ENCODE results near the gene ARHGAP32.
"Not testable (repeated sequence)": the region's sequence is repeated elsewhere in the genome, so short reads cannot be mapped to it uniquely, and the experiment has no call there.

The ARHGAP32 gene

DNA sequence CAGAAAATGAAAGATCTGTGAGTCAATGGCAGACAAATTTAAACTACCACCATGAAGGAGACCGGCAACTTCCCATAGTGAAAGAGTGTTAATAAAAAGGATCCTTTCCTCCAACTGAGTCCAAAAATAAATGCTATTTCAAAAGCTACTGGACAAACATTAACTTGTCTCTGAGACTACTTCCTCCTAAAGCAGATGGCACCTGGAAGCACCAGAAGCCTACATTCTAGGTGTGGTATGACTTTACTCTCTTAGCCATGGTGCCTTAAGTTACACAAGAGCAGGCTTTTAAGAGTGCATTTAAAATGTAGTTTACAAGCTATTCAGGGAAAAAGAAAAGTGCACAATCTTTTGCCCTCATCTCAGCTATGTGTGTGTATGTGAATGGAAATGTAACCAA is 2.5 kb downstream of the ARHGAP32 start:
- no peaks in the 10 kb centered on the region for H3K9me2 ChIP-seq (replicated peaks; ENCODE audit: control insufficient read depth, low read length)
- no peaks in the 10 kb centered on the region for H3K79me2 ChIP-seq (ENCODE audit: control insufficient read depth, low read length)
- TF ChIP-seq, protein P1, sequence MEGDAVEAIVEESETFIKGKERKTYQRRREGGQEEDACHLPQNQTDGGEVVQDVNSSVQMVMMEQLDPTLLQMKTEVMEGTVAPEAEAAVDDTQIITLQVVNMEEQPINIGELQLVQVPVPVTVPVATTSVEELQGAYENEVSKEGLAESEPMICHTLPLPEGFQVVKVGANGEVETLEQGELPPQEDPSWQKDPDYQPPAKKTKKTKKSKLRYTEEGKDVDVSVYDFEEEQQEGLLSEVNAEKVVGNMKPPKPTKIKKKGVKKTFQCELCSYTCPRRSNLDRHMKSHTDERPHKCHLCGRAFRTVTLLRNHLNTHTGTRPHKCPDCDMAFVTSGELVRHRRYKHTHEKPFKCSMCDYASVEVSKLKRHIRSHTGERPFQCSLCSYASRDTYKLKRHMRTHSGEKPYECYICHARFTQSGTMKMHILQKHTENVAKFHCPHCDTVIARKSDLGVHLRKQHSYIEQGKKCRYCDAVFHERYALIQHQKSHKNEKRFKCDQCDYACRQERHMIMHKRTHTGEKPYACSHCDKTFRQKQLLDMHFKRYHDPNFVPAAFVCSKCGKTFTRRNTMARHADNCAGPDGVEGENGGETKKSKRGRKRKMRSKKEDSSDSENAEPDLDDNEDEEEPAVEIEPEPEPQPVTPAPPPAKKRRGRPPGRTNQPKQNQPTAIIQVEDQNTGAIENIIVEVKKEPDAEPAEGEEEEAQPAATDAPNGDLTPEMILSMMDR (IDR thresholded peaks at IDR 0.05; ENCODE audit: low read depth, low read length, poor library complexity, severe bottlenecking) = no peak
- TF ChIP-seq EZH2phosphoT487 (IDR thresholded peaks at IDR 0.05; ENCODE audit: borderline replicate concordance, low read length) = no peak
- no peaks in the 10 kb centered on the region for H3K4me1 ChIP-seq (ENCODE audit: control insufficient read depth, low read length)
- H3K27me3 ChIP-seq (ENCODE audit: control insufficient read depth, low read length) = no peaks in the 10 kb centered on the region
- H3F3A ChIP-seq (ENCODE audit: control insufficient read depth, insufficient read depth) = no peaks in the 10 kb centered on the region
- no peaks in the 10 kb centered on the region for H3K36me3 ChIP-seq (ENCODE audit: control insufficient read depth, low read length)
- no peak overlapping the region for H3K4me2 ChIP-seq (ENCODE audit: low read length)
- no peaks in the 10 kb centered on the region for H3K9me3 ChIP-seq (ENCODE audit: control insufficient read depth, insufficient read depth, low read length)
- H3K27ac ChIP-seq (ENCODE audit: low read depth, low read length) = no peak overlapping the region
- H3K4me3 ChIP-seq (ENCODE audit: low read length) = no peak overlapping the region
- H4K20me1 ChIP-seq (ENCODE audit: control insufficient read depth, insufficient read depth, low read depth, low read length) = no peaks in the 10 kb centered on the region

DNA sequence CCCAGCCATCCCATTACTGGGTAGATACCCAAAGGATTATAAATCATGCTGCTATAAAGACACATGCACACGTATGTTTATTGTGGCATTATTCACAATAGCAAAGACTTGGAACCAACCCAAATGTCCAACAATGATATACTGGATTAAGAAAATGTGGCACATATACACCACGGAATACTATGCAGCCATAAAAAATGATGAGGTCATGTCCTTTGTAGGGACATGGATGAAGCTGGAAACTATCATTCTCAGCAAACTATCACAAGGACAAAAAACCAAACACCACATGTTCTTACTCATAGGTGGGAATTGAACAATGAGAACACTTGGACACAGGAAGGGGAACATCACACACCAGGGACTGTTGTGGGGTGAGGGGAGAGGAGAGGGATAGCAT is 7.0 kb downstream of the ARHGAP32 start:
- not testable (repeated sequence) for H3F3A ChIP-seq (ENCODE audit: control insufficient read depth, insufficient read depth); H4K20me1 ChIP-seq (ENCODE audit: control insufficient read depth, insufficient read depth, low read depth, low read length); H3K36me3 ChIP-seq (ENCODE audit: control insufficient read depth, low read length); H3K4me1 ChIP-seq (ENCODE audit: control insufficient read depth, low read length); H3K27me3 ChIP-seq (ENCODE audit: control insufficient read depth, low read length); H3K9me3 ChIP-seq (ENCODE audit: control insufficient read depth, insufficient read depth, low read length); H3K4me3 ChIP-seq (ENCODE audit: low read length); H3K79me2 ChIP-seq (ENCODE audit: control insufficient read depth, low read length); H3K27ac ChIP-seq (ENCODE audit: low read depth, low read length); H3K9me2 ChIP-seq (replicated peaks; ENCODE audit: control insufficient read depth, low read length); H3K4me2 ChIP-seq (ENCODE audit: low read length)

DNA sequence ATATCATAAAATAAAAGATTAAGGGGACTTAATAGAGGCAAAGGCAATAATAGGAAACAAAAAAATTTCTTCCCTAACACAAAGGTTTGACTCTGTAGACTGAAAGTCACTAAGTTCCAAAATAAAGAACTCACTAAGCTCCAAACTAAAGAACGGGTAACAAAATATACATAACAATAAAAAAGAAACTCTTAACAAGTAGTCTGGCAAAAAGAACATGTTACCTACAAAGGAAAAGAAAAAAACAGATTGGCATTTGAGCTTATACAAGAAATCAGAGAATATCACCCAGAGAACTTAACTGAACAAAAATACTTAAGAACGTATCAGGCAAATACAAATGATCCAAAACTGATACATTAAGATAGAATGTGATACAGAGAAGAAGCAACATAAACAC is 7.5 kb downstream of the ARHGAP32 start:
- no peak for TF ChIP-seq EZH2phosphoT487 (IDR thresholded peaks at IDR 0.05; ENCODE audit: borderline replicate concordance, low read length)
- TF ChIP-seq, protein P1 (IDR thresholded peaks at IDR 0.05; ENCODE audit: low read depth, low read length, poor library complexity, severe bottlenecking) = no peak
- Histone ChIP-seq H3K9me3 (ENCODE audit: control insufficient read depth, insufficient read depth, low read length) (no peaks in the 10 kb centered on the region), H3K4me3 (ENCODE audit: low read length) (no peak overlapping the region), H3K79me2 (ENCODE audit: control insufficient read depth, low read length) (no peaks in the 10 kb centered on the region), H3K27me3 (ENCODE audit: control insufficient read depth, low read length) (no peaks in the 10 kb centered on the region), H3K36me3 (ENCODE audit: control insufficient read depth, low read length) (no peaks in the 10 kb centered on the region), H3K4me2 (ENCODE audit: low read length) (no peak overlapping the region), H3K4me1 (ENCODE audit: control insufficient read depth, low read length) (no peaks in the 10 kb centered on the region), H3K9me2 (replicated peaks; ENCODE audit: control insufficient read depth, low read length) (no peaks in the 10 kb centered on the region), H4K20me1 (ENCODE audit: control insufficient read depth, insufficient read depth, low read depth, low read length) (no peaks in the 10 kb centered on the region), H3F3A (ENCODE audit: control insufficient read depth, insufficient read depth) (no peaks in the 10 kb centered on the region), H3K27ac (ENCODE audit: low read depth, low read length) (no peak overlapping the region)

DNA sequence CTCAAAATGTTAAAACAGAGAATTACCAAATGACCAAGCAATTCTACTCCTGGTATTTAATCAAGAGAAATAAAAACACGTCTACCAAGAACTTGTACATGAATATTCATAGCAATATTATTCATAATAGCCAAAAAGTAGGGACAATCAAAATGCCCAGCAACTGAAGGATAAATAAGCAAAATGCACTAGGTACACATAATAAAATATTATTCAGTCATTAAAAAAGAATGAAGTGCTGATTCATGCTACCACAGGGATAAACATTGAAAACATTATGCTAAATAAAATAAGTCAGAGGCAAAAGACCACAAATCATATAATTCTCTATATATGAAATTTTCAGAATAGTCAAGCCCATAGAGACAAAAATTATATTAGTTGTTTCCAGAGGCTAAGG is 24.8 kb downstream of the ARHGAP32 start:
- no peaks in the 10 kb centered on the region for H3K36me3 ChIP-seq (ENCODE audit: control insufficient read depth, low read length)
- no peaks in the 10 kb centered on the region for H3K27me3 ChIP-seq (ENCODE audit: control insufficient read depth, low read length)
- H3K4me3 ChIP-seq (ENCODE audit: low read length) = no peak overlapping the region
- no peaks in the 10 kb centered on the region for H4K20me1 ChIP-seq (ENCODE audit: control insufficient read depth, insufficient read depth, low read depth, low read length)
- H3K4me2 ChIP-seq (ENCODE audit: low read length) = no peak overlapping the region
- H3K4me1 ChIP-seq (ENCODE audit: control insufficient read depth, low read length) = no peaks in the 10 kb centered on the region
- H3K27ac ChIP-seq (ENCODE audit: low read depth, low read length) = no peak overlapping the region
- no peaks in the 10 kb centered on the region for H3F3A ChIP-seq (ENCODE audit: control insufficient read depth, insufficient read depth)
- H3K79me2 ChIP-seq (ENCODE audit: control insufficient read depth, low read length) = no peaks in the 10 kb centered on the region
- TF ChIP-seq, protein P1 (IDR thresholded peaks at IDR 0.05; ENCODE audit: low read depth, low read length, poor library complexity, severe bottlenecking) = no peak
- TF ChIP-seq EZH2phosphoT487 (IDR thresholded peaks at IDR 0.05; ENCODE audit: borderline replicate concordance, low read length) = no peak
- H3K9me2 ChIP-seq (replicated peaks; ENCODE audit: control insufficient read depth, low read length) = no peaks in the 10 kb centered on the region
- H3K9me3 ChIP-seq (ENCODE audit: control insufficient read depth, insufficient read depth, low read length) = no peaks in the 10 kb centered on the region

Data from DOHH2 (cell line).